B cell (primary cell): ENCODE results near the gene CACNA2D4. TPM values are rescaled to one million over a fixed set of nuclear protein-coding genes. Genes with fewer than 3 reads are reported as not detected.

ENCODE experiments used
- ATAC-seq: fragments of 200-7000 bp; cut with Tn5 transposase; one replicate; pipeline ENCODE4 v1.10.0; 2021; ENCODE audit warnings: low read depth, mild to moderate bottlenecking, moderate number of reproducible peaks, moderate library complexity
- CTCF ChIA-PET: fragments of 350-600 bp; sonication (Branson Sonifier 250); formaldehyde crosslinking; loops from one replicate; lab custom pipeline; 2021; ENCODE audit warnings: antibody characterized with exemption, inconsistent platforms; lab: Charles Lee
- POLR2A ChIA-PET: fragments of 350-600 bp; sonication (Branson Sonifier 250); formaldehyde crosslinking; loops from one replicate; lab custom pipeline; 2021; ENCODE audit warnings: antibody characterized with exemption; lab: Charles Lee
- DNase-seq: peaks from one replicate; pipeline ENCODE4 v3.0.0; 2013
- H2AFZ ChIP-seq: 2 replicates; pipeline ENCODE4 v1.6.1; 2012; ENCODE audit warnings: mild to moderate bottlenecking, low read depth, low read length; ENCODE audit not compliant: insufficient read depth, poor library complexity, severe bottlenecking
- H3K27ac ChIP-seq, 2 donors: 1 replicate in 1 of 2; 2 replicates in 1 of 2; pipeline ENCODE4 v1.5.1; 2012 to 2013; ENCODE audit warnings: low read length in 2 of 2, mild to moderate bottlenecking in 2 of 2, moderate library complexity in 1 of 2
- H3K27me3 ChIP-seq, 4 experiments: fragments of 200-600 bp in 1 of 4; sonication (generic) in 1 of 4; replicated peaks in 1 of 4; 1 replicate in 2 of 4; 2 replicates in 2 of 4; pipeline versions ENCODE4 v1.6.1 to v1.7.0; 2013 to 2016; ENCODE audit warnings: low read length in 3 of 4, mild to moderate bottlenecking in 2 of 4, mixed read lengths in 1 of 4, moderate library complexity in 1 of 4; ENCODE audit not compliant: insufficient read depth in 4 of 4, control insufficient read depth in 3 of 4; ENCODE audit errors: control extremely low read depth in 1 of 4
- H3K36me3 ChIP-seq, 2 experiments: replicated peaks in 1 of 2; 1 replicate in 1 of 2; 2 replicates in 1 of 2; pipeline versions ENCODE4 v1.6.1 to v1.7.1; 2013; ENCODE audit warnings: low read length in 1 of 2; ENCODE audit not compliant: insufficient read depth in 2 of 2, control insufficient read depth in 1 of 2; ENCODE audit errors: control extremely low read depth in 1 of 2, extremely low read depth in 1 of 2
- H3K4me1 ChIP-seq, 2 donors: fragments of 200-600 bp in 1 of 2; sonication (generic) in 1 of 2; 1 replicate in 1 of 2; 2 replicates in 1 of 2; pipeline versions ENCODE4 v1.5.1 to v1.6.1; 2013 to 2017; ENCODE audit warnings: low read length in 2 of 2; ENCODE audit not compliant: control insufficient read depth in 2 of 2, insufficient read depth in 2 of 2
- H3K4me2 ChIP-seq: replicated peaks from 2 replicates; pipeline ENCODE3; 2012; ENCODE audit warnings: mild to moderate bottlenecking, low read depth, low read length; ENCODE audit not compliant: poor library complexity, severe bottlenecking
- H3K4me3 ChIP-seq, 5 experiments: fragments of 200-600 bp in 1 of 5; sonication (generic) in 1 of 5; 1 replicate in 3 of 5; 2 replicates in 2 of 5; pipeline versions ENCODE4 v1.5.1 to v1.7.0; 2011 to 2016; ENCODE audit warnings: low read length in 4 of 5, mild to moderate bottlenecking in 4 of 5, low read depth in 2 of 5, control low read depth in 1 of 5, moderate library complexity in 1 of 5; ENCODE audit not compliant: insufficient read depth in 1 of 5; ENCODE audit errors: control extremely low read depth in 1 of 5, extremely low read depth in 1 of 5
- H3K79me2 ChIP-seq: fragments of 200-600 bp; sonication (generic); one replicate; pipeline ENCODE4 v1.6.0; 2016; ENCODE audit warnings: low read length; ENCODE audit not compliant: control insufficient read depth, insufficient read depth
- H3K9ac ChIP-seq: fragments of 200-600 bp; sonication (generic); 2 replicates; pipeline ENCODE4 v1.6.1; 2017; ENCODE audit warnings: mild to moderate bottlenecking, low read length, moderate library complexity
- H3K9me3 ChIP-seq, 3 donors: one replicate each; pipeline versions ENCODE4 v1.6.1 to v1.7.1; 2013; ENCODE audit warnings: low read length in 2 of 3; ENCODE audit not compliant: control insufficient read depth in 2 of 3, insufficient read depth in 1 of 3; ENCODE audit errors: control extremely low read depth in 1 of 3
- H4K20me1 ChIP-seq: 2 replicates; pipeline ENCODE4 v1.6.0; 2012; ENCODE audit warnings: mild to moderate bottlenecking, low read length; ENCODE audit not compliant: insufficient read depth, control insufficient read depth, poor library complexity, severe bottlenecking
- H3K27ac Mint-ChIP-seq: one replicate; pipeline ENCODE4 v1.8.0; 2021; ENCODE audit warnings: mixed read lengths
- H3K27me3 Mint-ChIP-seq: one replicate; pipeline ENCODE4 v1.8.0; 2021; ENCODE audit warnings: mixed read lengths
- H3K4me1 Mint-ChIP-seq: one replicate; pipeline ENCODE4 v1.8.0; 2021; ENCODE audit warnings: mixed read lengths
- H3K4me3 Mint-ChIP-seq: one replicate; pipeline ENCODE4 v1.8.0; 2021; ENCODE audit warnings: mixed read lengths
- H3K9me3 Mint-ChIP-seq: one replicate; pipeline ENCODE4 v1.8.0; 2022; ENCODE audit warnings: mixed read lengths; ENCODE audit not compliant: insufficient read depth
- CTCF ChIP-seq: fragments of 200-600 bp; IDR thresholded peaks from one replicate; pipeline ENCODE4 v1.8.0; 2022; ENCODE audit warnings: antibody characterized with exemption, mild to moderate bottlenecking
- EZH2 ChIP-seq: IDR thresholded peaks from 2 replicates; pipeline ENCODE4 v1.6.1; 2012; ENCODE audit warnings: borderline replicate concordance, low read depth, mild to moderate bottlenecking, moderate library complexity, low read length; ENCODE audit not compliant: insufficient read depth, poor library complexity, severe bottlenecking
- WGBS: methylation state at CpG from one replicate; pipeline ENCODE4 v1.1.5; 2013; ENCODE audit warnings: missing lambda C conversion rate; ENCODE audit not compliant: insufficient coverage; 5-methylcytosine and 5-hydroxymethylcytosine counted together
- intact Hi-C: fragments of 100-400 bp; cut with micrococcal nuclease; formaldehyde crosslinking; loops from one replicate; pipeline ENCODE4 v1.10.0; 2022
- polyA plus RNA-seq: library from polyadenylated mRNA; depleted of rRNA; stranded (reverse); fragments of >200 nt; gene quantifications from 2 replicates; pipeline ENCODE4 v1.2.3, GENCODE V29; 2012
- total RNA-seq, 2 donors: library from RNA; stranded (reverse); fragments of 120-200 nt in 1 of 2; gene quantifications; 1 replicate in 1 of 2; 2 replicates in 1 of 2; pipeline versions ENCODE4 v1.2.3 to v1.2.4, GENCODE V29; 2013 to 2022

The CACNA2D4 gene
- total and polyA plus RNA-seq, 2 donors (not counting 1 experiment from before 2014, with no cell fraction given): 6.0 to 7.4 TPM

DNA sequence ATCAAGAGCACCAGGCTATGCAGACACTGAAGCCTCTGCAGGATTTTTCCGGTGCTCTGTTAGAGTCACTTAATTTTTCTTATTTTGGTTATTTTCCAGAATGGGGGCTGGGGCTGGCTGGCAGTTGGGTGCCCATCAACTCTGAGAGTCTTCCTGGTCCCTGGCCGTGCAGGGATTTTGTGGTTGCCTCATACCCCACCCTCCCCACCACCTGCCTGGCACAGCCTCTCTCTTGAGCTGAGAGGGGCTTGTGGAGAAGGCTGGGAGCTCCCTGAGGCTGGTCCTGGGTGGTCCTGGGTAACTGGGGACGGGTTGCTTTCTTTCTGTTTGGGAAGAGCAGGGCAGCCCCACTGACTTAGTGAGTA is 74.8 kb downstream of the CACNA2D4 start:
- no peaks in the 10 kb centered on the region for H3K79me2 ChIP-seq
- intact Hi-C loops: no loop called here
- no peaks in the 10 kb centered on the region for H3K9me3 ChIP-seq
- 91% methylated on average over 1 of the region's 3 CpGs for WGBS
- peaks cover 0 to 4% (median 0%) of the 10 kb centered on the region in 4 experiments for H3K27me3 ChIP-seq
- Mint-ChIP-seq H3K9me3 (no peaks in the 10 kb centered on the region), H3K4me1 (peaks cover 35% of the 10 kb centered on the region), H3K4me3 (no peak overlapping the region), H3K27me3 (peaks cover 3% of the 10 kb centered on the region), H3K27ac (no peak overlapping the region)
- DNase-seq (no peak), ATAC-seq (no peak)
- TF ChIP-seq EZH2 (no peak), CTCF (no peak)
- ChIA-PET CTCF (no interaction called here), POLR2A (no interaction called here)
- no peak overlapping the region for H3K9ac ChIP-seq
- H3K27ac ChIP-seq: no peak overlapping the region
- no peak overlapping the region for H3K4me2 ChIP-seq
- H2AFZ ChIP-seq: no peak overlapping the region
- no peaks in the 10 kb centered on the region for H3K36me3 ChIP-seq
- peaks cover 13 to 18% of the 10 kb centered on the region in 2 donors for H3K4me1 ChIP-seq
- no peaks in the 10 kb centered on the region for H4K20me1 ChIP-seq
- no peak overlapping the region for H3K4me3 ChIP-seq

DNA sequence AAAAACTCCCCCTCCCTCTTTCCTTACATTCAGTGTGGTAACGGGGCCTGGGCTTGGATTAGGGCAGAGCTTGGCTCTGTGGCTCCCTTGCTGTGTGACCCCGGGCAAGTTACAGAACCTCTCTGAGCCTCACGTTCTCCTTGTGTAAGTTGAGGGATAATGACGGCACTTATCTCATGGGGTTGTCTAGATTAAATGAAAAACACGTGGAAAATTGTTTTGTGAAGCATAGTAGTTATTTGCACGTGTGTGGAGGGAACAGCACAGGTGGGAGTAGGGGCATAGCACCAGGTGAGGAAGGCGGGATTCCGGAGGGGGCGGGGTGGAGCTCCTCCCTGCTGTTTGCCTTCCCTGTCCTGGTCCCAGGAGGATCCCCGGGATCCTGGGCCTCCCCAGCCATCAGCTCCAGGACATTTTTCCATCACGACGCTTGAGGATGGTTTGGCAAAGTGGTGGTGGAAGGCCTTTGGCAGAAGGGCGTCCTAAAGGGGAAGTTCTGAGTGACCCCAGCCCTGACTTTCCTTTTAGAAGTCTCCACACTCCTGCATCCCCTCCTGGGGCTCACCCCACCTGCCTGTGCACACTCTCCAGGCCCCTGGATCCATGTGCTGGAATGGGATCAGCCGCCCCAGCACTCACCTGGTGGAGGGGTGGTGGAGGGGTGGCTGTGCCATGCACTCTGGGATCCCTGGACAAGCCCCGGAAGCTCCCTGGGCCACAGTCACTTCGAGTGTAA is 75.4 kb downstream of the CACNA2D4 start:
- H3K4me3 Mint-ChIP-seq: peak overlapping the region; percentile 5
- no peaks in the 10 kb centered on the region for H4K20me1 ChIP-seq
- H3K4me1 ChIP-seq: peaks cover 13 to 18% of the 10 kb centered on the region in 2 donors
- H3K9me3 Mint-ChIP-seq: no peaks in the 10 kb centered on the region
- no peaks in the 10 kb centered on the region for H3K79me2 ChIP-seq
- no peak overlapping the region for H2AFZ ChIP-seq
- H3K9me3 ChIP-seq: no peaks in the 10 kb centered on the region
- peaks cover 3% of the 10 kb centered on the region for H3K27me3 Mint-ChIP-seq
- CTCF ChIA-PET: no interaction called here
- no peaks in the 10 kb centered on the region for H3K36me3 ChIP-seq
- 92% methylated on average over 13 of the region's 16 CpGs for WGBS
- H3K27me3 ChIP-seq: peaks cover 0 to 4% (median 0%) of the 10 kb centered on the region in 4 experiments
- POLR2A ChIA-PET: no interaction called here
- H3K4me2 ChIP-seq: peak overlapping the region; percentile 42
- no peak for TF ChIP-seq EZH2
- TF ChIP-seq CTCF: no peak
- intact Hi-C loops: no loop called here
- peaks cover 35% of the 10 kb centered on the region for H3K4me1 Mint-ChIP-seq
- DNase-seq: no peak
- H3K27ac ChIP-seq: no peak overlapping the region
- no peak overlapping the region for H3K9ac ChIP-seq
- H3K27ac Mint-ChIP-seq: no peak overlapping the region
- H3K4me3 ChIP-seq: no peak overlapping the region
- ATAC-seq: no peak
